ENCODE results near the gene SUN5. TPM values are rescaled to one million over a fixed set of nuclear protein-coding genes. Genes with fewer than 3 reads are reported as not detected.

The SUN5 gene
- total RNA-seq, 1 donor from 2014 or later: not detected

- no peak for DNase-seq (ENCODE audit: extremely low spot score, unreplicated experiment)
- Mint-ChIP-seq H3K4me3 (ENCODE audit: unreplicated experiment) (no peak overlapping the region), H3K9me3 (ENCODE audit: unreplicated experiment) (no peaks in the 10 kb centered on the region), H3K27ac (ENCODE audit: unreplicated experiment) (no peak overlapping the region), H3K4me1 (ENCODE audit: unreplicated experiment) (no peaks in the 10 kb centered on the region), H3K36me3 (ENCODE audit: unreplicated experiment) (no peaks in the 10 kb centered on the region), H3K27me3 (ENCODE audit: unreplicated experiment) (peaks cover 4% of the 10 kb centered on the region)
- TF ChIP-seq CTCF (IDR thresholded peaks at IDR 0.05): no peak
These were observed 12.4 kb upstream of the SUN5 start for GRCh38 chr20:33016581-33017109.

- no peak overlapping the region for H3K4me3 Mint-ChIP-seq (ENCODE audit: unreplicated experiment)
- H3K27ac Mint-ChIP-seq (ENCODE audit: unreplicated experiment): no peak overlapping the region
- H3K4me1 Mint-ChIP-seq (ENCODE audit: unreplicated experiment): no peaks in the 10 kb centered on the region
- no peaks in the 10 kb centered on the region for H3K9me3 Mint-ChIP-seq (ENCODE audit: unreplicated experiment)
- no peak for DNase-seq (ENCODE audit: extremely low spot score, unreplicated experiment)
- no peak for TF ChIP-seq CTCF (IDR thresholded peaks at IDR 0.05)
- no peaks in the 10 kb centered on the region for H3K36me3 Mint-ChIP-seq (ENCODE audit: unreplicated experiment)
- peaks cover 6% of the 10 kb centered on the region for H3K27me3 Mint-ChIP-seq (ENCODE audit: unreplicated experiment)
These were observed 11.7 kb upstream of the SUN5 start for GRCh38 chr20:33015700-33016580.

GRCh38 chr20:33015114-33015484 lies 10.9 kb upstream of the SUN5 start:
- peaks cover 6% of the 10 kb centered on the region for H3K27me3 Mint-ChIP-seq (ENCODE audit: unreplicated experiment)
- no peak for TF ChIP-seq CTCF (IDR thresholded peaks at IDR 0.05)
- no peak for DNase-seq (ENCODE audit: extremely low spot score, unreplicated experiment)

GRCh38 chr20:33014336-33015113 lies 10.3 kb upstream of the SUN5 start:
- Mint-ChIP-seq H3K4me3 (ENCODE audit: unreplicated experiment) (no peak overlapping the region), H3K27me3 (ENCODE audit: unreplicated experiment) (peaks cover 6% of the 10 kb centered on the region), H3K9me3 (ENCODE audit: unreplicated experiment) (no peaks in the 10 kb centered on the region), H3K36me3 (ENCODE audit: unreplicated experiment) (no peaks in the 10 kb centered on the region), H3K4me1 (ENCODE audit: unreplicated experiment) (no peaks in the 10 kb centered on the region), H3K27ac (ENCODE audit: unreplicated experiment) (no peak overlapping the region)
- DNase-seq (ENCODE audit: extremely low spot score, unreplicated experiment): no peak
- TF ChIP-seq CTCF (IDR thresholded peaks at IDR 0.05): no peak

More at GRCh38 chr20:33015114-33015484, 10.9 kb upstream of the SUN5 start:
- Mint-ChIP-seq H3K4me1 (ENCODE audit: unreplicated experiment) (no peaks in the 10 kb centered on the region), H3K27ac (ENCODE audit: unreplicated experiment) (no peak overlapping the region), H3K9me3 (ENCODE audit: unreplicated experiment) (no peaks in the 10 kb centered on the region), H3K4me3 (ENCODE audit: unreplicated experiment) (no peak overlapping the region), H3K36me3 (ENCODE audit: unreplicated experiment) (no peaks in the 10 kb centered on the region)

Data from osteocyte (in vitro differentiated cells).